Fibroblast of gingiva (primary cell): ENCODE data around the gene CUBN.

Experiments
- DNase-seq: peaks from one replicate; pipeline ENCODE4 v3.0.0-alpha.2; 2011; ENCODE audit warnings: low read depth

CUBN gene

GRCh38 chr10:16787361-16787791 lies 342.2 kb downstream of the CUBN start:
- no peak for DNase-seq

DNA sequence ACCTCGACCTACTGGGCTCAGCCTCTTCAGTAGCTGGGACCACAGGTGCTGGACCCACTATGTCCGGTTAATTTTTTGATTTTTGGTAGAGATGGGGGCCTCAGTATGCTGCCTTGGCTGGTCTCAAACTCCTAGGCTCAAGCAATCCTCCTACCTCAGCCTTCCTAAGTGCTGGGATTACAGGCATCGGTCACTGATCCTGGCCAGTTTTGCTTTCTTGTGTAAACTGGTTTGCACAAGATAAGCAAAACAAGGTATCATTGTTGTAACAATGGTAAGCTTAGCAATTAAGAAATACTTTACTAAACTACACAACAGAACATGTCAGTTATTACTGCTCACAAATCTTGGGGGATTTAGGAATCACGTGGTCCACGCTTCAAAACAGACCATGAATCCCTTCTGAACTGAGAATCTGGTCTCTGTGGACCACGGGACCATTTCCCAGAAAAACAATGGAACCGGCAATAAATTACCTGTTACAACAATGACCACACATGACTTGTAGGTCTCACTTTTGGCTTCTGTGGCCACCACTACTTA lies 349.2 kb downstream of the CUBN start:
- DNase-seq, result no peak

DNA sequence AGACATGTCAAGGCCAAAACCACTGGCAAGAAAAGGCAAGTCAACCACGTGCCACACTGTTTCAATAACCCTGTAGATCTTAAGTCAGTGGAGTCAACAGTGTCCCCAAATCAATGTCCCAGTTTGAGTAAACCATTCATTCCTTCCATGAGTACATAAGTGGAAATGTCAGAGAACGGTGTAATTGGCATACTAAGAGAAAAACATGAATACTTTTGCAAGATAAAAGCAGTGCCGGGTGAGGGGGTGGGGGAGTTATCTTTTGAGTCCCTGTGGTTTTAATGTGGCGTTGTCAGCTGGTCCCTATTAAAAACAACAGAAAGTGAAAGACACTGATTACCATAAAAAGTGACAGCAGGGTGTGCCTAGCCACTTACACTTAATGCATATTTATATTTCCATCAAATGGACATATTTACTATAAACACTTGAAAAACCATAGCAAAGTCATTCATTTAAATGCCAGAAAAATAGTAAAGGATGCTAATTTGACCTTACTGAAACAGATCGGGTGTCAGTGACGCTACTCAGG lies 350.2 kb downstream of the CUBN start:
- DNase-seq, result no peak

GRCh38 chr10:16777473-16778370 lies 351.9 kb downstream of the CUBN start:
- DNase-seq, result peak; percentile 23

DNA sequence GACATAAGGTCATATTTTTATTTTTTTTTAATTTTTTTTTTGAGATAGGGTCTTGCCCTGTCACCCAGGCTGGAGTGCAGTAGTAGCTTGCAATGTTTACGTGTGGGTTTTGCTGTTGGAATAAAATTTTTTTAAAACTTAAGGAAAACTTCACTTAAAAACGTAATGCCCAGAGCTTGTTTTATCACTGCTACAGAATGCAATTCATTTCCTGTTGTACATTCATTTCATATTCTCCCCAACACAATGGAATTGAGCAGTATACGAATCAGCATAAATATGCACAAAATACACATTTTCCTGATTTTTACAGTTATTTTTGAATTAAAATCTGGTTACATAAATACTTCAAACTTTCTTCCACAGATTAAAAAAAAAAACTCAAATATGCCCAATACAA lies 352.7 kb downstream of the CUBN start:
- DNase-seq, result no peak
